ENCODE results near the gene NMNAT2.

The NMNAT2 gene

DNA sequence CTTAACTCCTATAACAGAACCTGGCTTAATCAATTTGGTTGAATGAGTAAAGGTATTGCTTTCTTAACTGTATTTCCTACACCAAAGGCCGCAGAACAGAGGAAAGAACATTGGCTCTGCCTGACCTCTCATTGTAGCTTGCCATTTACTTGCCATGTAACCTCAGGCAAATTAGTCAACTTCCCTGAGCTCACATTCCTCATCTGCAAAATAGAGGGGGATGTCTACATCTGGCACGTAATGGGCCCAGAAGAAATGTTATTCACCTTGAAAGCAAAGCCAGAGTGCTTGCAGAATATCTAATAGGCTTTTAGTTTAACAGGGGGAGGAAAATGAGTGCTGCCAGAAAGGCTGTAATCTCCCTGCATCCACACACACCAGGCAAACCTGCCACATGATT, 187.8 kb downstream of the NMNAT2 start:
- H3K4me3 Mint-ChIP-seq = no peak overlapping the region
- H3K4me1 Mint-ChIP-seq (ENCODE audit: low read depth) = peaks cover 2% of the 10 kb centered on the region
- H3K9me3 Mint-ChIP-seq (ENCODE audit: low read depth) = no peaks in the 10 kb centered on the region
- H3K36me3 Mint-ChIP-seq = no peaks in the 10 kb centered on the region
- no peaks in the 10 kb centered on the region for H3K27me3 Mint-ChIP-seq
- no peak overlapping the region for H3K27ac Mint-ChIP-seq

DNA sequence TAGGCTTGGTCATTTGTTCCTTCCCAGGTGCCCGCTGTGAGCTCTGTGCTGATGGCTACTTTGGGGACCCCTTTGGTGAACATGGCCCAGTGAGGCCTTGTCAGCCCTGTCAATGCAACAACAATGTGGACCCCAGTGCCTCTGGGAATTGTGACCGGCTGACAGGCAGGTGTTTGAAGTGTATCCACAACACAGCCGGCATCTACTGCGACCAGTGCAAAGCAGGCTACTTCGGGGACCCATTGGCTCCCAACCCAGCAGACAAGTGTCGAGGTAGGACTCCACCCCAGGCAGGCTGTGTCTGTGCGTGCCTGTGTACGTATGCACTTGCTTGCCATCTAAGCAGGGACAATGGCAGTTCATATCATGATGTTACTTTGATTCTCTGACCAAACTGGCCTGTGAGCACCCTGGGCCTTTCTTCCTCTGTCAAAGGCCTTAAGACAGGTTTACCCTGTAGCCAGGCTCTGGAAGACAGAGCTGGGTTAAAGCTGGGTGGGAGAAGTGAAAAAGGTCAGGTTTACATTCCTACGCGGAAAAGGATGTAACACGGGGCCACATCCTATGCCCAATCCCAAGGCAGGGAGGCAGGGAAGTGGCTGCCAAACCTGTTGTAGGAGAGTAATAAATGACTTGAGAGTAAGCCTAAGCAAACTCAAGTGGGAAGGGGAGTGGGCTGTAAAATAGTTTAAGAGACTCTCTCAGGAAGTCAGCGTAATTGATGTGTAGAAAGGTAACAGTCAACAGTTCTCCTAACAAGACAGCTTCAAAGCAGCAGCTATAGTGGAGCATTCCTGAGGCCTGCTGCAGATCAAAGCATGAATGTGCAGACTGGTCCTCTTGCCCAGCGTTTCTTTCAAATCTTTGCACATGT, 189.6 kb downstream of the NMNAT2 start:
- no peak overlapping the region for H3K27ac Mint-ChIP-seq
- no peaks in the 10 kb centered on the region for H3K36me3 Mint-ChIP-seq
- H3K4me1 Mint-ChIP-seq (ENCODE audit: low read depth) = peaks cover 2% of the 10 kb centered on the region
- no peak overlapping the region for H3K4me3 Mint-ChIP-seq
- H3K27me3 Mint-ChIP-seq = no peaks in the 10 kb centered on the region
- H3K9me3 Mint-ChIP-seq (ENCODE audit: low read depth) = no peaks in the 10 kb centered on the region

DNA sequence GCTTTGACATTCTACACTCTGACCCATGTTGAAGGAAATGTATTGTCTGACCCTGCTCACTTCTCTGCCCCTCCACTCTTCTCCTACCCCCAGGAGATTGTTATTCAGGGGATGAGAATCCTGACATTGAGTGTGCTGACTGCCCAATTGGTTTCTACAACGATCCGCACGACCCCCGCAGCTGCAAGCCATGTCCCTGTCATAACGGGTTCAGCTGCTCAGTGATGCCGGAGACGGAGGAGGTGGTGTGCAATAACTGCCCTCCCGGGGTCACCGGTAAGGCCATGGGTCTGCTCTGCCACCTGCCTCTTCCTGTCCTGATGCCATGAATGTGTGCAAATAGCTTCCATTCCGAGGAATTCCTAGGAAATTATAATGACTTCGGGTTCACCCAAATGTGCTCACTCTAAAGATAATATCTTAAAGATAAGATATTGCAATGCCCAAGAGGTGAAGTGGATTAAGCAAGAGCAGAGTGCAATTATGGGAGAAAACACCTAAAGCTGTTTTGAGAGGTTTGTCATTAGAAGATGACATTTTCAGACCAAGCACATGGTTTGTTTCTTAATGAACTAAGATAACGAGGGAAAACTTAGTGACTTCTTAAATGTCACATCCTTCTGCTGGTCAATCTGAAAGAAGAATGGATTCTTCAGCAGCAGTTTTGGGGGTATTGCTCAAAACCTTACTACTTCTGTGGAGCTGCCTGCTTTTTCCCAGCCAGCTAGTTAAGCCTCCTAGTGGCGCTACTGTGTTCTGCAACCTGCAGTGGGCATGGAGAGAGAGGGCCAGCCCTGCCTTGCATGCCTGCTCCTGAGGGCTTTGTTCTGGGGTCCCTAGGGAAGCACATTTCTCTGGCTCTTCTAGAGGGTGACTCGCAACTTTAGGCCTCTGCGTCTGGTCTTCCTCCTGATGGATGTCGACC, 190.5 kb downstream of the NMNAT2 start:
- Mint-ChIP-seq H3K9me3 (ENCODE audit: low read depth) (no peaks in the 10 kb centered on the region), H3K36me3 (no peaks in the 10 kb centered on the region), H3K27ac (no peak overlapping the region), H3K4me1 (ENCODE audit: low read depth) (peaks cover 2% of the 10 kb centered on the region), H3K27me3 (no peaks in the 10 kb centered on the region), H3K4me3 (no peak overlapping the region)

DNA sequence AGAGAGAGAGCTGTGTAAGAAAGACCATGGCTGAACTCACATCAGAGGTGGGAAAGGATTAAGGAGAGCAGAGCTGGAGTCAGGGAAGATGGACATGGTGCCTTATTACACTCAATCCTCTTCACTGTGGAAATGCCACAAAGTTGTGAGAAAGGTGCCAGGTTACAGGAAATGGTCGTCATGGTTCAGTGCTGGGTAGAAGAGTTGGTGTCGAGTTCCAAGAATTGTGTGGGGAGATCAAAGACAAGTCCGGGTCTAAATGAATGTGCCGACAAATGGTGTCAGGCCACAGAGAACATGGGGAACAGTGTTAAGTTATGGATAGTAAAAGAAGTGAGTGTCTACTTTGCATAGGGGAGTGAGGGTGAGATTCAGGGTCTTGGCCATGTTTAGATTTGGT, 191.2 kb downstream of the NMNAT2 start:
- Mint-ChIP-seq H3K9me3 (ENCODE audit: low read depth) (no peaks in the 10 kb centered on the region), H3K27me3 (no peaks in the 10 kb centered on the region), H3K36me3 (no peaks in the 10 kb centered on the region), H3K27ac (no peak overlapping the region), H3K4me3 (no peak overlapping the region), H3K4me1 (ENCODE audit: low read depth) (peaks cover 2% of the 10 kb centered on the region)

DNA sequence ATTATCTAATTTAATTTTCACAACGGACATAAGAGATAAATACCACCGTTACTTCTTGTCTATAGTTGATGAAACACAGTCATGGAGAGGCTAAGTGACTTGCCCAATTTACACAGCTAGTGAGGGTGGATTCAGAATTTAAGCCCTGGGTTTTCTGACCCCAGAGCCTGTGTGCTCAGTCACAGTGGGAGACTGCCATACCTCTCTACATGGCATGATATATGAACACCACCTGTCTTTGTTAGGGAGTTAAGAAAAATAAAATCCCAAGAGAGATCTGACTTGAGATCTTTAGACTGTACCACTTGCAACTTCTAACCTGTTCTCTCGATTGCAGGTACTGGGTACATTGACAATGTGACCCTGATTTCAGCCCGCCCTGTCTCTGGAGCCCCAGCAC, 191.8 kb downstream of the NMNAT2 start:
- H3K27ac Mint-ChIP-seq = no peak overlapping the region
- peaks cover 2% of the 10 kb centered on the region for H3K4me1 Mint-ChIP-seq (ENCODE audit: low read depth)

DNA sequence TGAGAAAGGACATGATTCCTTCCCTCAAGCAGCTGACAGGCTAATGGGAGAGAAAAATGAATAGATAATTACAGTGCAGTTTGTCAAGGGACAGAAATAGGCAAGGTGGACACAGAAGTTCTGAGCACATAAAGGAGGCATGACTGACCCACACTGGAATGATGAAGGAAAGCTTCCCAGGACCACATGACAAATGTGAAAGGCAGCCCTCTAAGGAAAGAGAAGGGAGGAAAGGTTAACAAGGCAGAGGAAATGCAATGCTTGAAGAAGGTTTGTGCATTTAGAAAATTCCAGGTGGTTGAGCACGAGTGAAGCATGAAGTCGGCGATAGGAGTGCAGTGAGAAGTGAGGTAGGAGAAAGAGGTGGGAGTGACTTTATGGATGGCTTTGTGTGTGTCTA, 194.7 kb downstream of the NMNAT2 start:
- Mint-ChIP-seq H3K27me3 (no peaks in the 10 kb centered on the region), H3K4me3 (no peak overlapping the region), H3K27ac (no peak overlapping the region), H3K9me3 (ENCODE audit: low read depth) (no peaks in the 10 kb centered on the region), H3K36me3 (no peaks in the 10 kb centered on the region), H3K4me1 (ENCODE audit: low read depth) (peaks cover 22% of the 10 kb centered on the region)

More for the DNA sequence above, 191.8 kb downstream of the NMNAT2 start:
- no peaks in the 10 kb centered on the region for H3K27me3 Mint-ChIP-seq
- no peaks in the 10 kb centered on the region for H3K9me3 Mint-ChIP-seq (ENCODE audit: low read depth)
- no peak overlapping the region for H3K4me3 Mint-ChIP-seq
- no peaks in the 10 kb centered on the region for H3K36me3 Mint-ChIP-seq

DNA sequence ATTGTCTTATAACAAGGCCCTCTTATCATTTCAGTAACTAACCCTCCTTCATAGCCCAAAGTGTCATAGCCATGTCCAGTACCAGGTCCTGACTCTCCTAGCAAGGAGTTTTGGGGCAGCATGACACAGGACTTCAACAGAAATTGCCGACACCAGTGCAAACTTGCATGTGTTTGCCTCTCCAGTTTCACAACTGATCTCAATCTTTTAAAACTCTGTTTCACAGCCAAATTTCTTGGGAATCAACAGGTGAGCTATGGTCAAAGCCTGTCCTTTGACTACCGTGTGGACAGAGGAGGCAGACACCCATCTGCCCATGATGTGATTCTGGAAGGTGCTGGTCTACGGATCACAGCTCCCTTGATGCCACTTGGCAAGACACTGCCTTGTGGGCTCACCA, 195.3 kb downstream of the NMNAT2 start:
- no peaks in the 10 kb centered on the region for H3K36me3 Mint-ChIP-seq
- H3K9me3 Mint-ChIP-seq (ENCODE audit: low read depth) = no peaks in the 10 kb centered on the region

DNA sequence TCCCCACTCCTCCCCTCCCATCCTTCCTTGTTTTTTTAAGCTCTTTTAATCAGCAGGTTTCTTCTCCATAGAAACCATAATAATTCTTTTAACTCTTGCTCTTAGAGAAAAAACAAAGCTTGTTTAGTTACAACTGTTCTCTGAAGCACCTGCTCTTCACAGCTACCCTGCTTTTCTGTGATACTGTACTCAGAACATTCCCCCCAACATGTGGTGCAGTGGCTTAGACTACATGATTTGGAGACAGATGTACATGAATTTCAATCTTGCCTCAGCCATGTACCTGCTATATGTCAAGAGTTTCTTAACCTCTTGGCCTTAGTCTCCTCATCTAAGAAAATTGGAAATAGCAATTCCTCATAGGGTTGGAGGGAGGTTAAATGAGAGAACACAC, 198.6 kb downstream of the NMNAT2 start:
- Mint-ChIP-seq H3K27me3 (no peaks in the 10 kb centered on the region), H3K4me1 (ENCODE audit: low read depth) (peaks cover 31% of the 10 kb centered on the region), H3K36me3 (no peaks in the 10 kb centered on the region), H3K4me3 (peak overlapping the region; percentile 25), H3K27ac (peak overlapping the region; percentile 51), H3K9me3 (ENCODE audit: low read depth) (no peaks in the 10 kb centered on the region)

More for the DNA sequence above, 195.3 kb downstream of the NMNAT2 start:
- H3K4me3 Mint-ChIP-seq = no peak overlapping the region
- no peaks in the 10 kb centered on the region for H3K27me3 Mint-ChIP-seq
- no peak overlapping the region for H3K27ac Mint-ChIP-seq
- H3K4me1 Mint-ChIP-seq (ENCODE audit: low read depth) = peaks cover 27% of the 10 kb centered on the region

DNA sequence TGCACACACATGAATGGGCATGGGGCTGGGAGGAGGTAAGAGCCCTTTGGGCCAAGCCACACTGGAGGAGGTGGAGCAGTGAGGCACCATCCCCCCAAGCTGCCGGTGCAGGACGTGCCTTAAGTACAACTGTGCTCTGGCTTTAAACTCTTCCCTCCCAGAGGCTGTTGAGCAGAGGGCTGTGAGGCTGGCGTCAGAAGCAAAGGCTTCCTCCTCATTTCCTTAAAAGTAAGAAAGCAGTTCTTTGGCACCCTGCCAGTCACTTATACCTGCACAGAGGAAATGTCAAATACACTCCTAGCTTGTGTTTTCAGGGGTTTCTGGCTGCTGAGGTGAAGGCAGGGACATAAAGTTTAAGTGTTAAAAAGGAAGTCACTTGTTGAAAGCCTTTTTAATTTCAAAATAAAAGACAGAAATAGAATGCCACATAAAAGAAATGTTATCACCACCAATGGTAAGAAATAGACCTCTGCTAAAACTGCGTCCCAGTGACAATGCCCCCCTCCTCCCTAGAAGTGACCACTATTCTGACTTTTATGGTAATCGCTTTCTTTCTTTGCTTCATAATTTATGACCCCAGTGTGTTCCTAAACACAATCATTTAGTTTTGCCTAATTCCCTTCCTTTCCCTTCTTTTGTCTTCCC, 199.1 kb downstream of the NMNAT2 start:
- peak overlapping the region; percentile 25 for H3K4me3 Mint-ChIP-seq

DNA sequence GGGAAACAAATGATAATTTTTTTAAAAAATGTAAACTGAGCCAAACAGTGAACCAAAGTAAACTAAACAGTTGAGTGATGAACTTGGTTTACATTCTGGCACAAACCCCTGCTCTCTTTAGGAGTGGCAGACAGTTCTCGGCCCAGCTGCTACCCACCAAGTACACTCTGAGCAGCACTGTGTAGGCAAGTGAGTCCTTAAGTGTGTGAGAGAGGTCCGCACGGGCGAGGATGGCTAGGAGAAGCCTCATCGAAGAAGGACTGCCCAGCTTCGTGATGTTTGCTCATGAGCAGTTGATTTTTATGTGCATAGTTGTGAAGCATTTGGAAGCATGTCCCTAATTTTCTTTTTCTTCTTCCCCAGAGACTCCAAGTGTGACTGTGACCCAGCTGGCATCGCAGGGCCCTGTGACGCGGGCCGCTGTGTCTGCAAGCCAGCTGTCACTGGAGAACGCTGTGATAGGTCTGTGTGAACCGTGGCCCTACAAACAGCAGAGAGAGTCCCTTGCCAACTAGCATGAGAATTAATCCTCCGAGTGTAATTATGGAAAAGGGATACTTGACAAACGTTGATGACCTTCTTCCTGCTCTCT, 200.1 kb downstream of the NMNAT2 start:
- H3K4me3 Mint-ChIP-seq = no peak overlapping the region
- H3K27me3 Mint-ChIP-seq = peaks cover 2% of the 10 kb centered on the region
- H3K9me3 Mint-ChIP-seq (ENCODE audit: low read depth) = no peaks in the 10 kb centered on the region
- H3K36me3 Mint-ChIP-seq = no peaks in the 10 kb centered on the region
- no peak overlapping the region for H3K27ac Mint-ChIP-seq
- peaks cover 31% of the 10 kb centered on the region for H3K4me1 Mint-ChIP-seq (ENCODE audit: low read depth)

More for the DNA sequence above, 199.1 kb downstream of the NMNAT2 start:
- Mint-ChIP-seq H3K27ac (peak overlapping the region; percentile 51), H3K4me1 (ENCODE audit: low read depth) (peaks cover 31% of the 10 kb centered on the region), H3K27me3 (peaks cover 1% of the 10 kb centered on the region), H3K9me3 (ENCODE audit: low read depth) (no peaks in the 10 kb centered on the region), H3K36me3 (no peaks in the 10 kb centered on the region)

DNA sequence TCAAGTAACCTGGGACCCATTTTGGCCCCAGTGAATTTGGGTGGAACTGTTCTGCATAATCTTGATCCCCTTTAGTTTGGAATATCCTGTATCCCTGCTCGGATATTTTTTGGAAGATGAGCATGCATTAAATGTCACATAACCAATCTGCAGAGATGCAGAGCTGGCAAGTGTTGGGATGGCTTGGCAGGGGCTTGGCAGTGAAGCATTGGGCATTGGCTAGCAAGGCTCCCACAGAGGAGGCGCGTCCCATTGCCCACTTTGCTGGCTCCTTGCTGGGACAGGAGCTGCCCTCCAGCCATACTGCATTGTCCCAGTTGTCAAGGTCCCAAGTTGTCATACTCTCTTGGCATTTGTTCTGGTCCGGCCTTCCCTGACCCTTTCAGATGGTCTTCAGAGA, 202.2 kb downstream of the NMNAT2 start:
- H3K4me1 Mint-ChIP-seq (ENCODE audit: low read depth) = peaks cover 31% of the 10 kb centered on the region
- H3K9me3 Mint-ChIP-seq (ENCODE audit: low read depth) = no peaks in the 10 kb centered on the region
- no peaks in the 10 kb centered on the region for H3K36me3 Mint-ChIP-seq
- no peak overlapping the region for H3K4me3 Mint-ChIP-seq
- no peak overlapping the region for H3K27ac Mint-ChIP-seq
- H3K27me3 Mint-ChIP-seq = peaks cover 6% of the 10 kb centered on the region

DNA sequence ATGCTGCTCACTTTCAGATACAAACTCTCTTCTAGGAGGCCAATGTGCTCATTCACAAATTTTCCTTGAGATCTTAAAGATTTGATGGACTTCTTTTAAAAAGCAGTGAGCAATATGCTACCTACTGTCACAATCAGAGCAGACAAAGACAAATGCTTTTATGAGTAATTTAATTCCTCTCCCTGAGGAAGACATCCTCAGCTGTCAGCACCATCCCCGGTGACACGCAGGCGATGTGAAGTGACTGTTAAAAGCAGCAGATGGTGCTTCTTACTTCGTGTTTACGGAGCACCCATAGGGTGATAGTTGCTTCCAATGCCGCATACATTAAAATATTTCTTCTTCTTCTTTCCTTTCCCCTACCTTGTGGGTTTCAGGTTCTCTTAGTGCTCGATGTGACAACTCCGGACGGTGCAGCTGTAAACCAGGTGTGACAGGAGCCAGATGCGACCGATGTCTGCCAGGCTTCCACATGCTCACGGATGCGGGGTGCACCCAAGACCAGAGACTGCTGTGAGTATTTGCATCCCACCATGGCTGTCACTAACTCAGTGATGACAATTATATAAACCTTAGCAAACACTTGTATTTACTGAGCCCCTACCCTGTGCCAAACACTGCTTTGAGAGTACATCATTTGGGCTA, 203.0 kb downstream of the NMNAT2 start:
- Mint-ChIP-seq H3K36me3 (no peaks in the 10 kb centered on the region), H3K4me1 (ENCODE audit: low read depth) (peaks cover 28% of the 10 kb centered on the region), H3K9me3 (ENCODE audit: low read depth) (no peaks in the 10 kb centered on the region)

DNA sequence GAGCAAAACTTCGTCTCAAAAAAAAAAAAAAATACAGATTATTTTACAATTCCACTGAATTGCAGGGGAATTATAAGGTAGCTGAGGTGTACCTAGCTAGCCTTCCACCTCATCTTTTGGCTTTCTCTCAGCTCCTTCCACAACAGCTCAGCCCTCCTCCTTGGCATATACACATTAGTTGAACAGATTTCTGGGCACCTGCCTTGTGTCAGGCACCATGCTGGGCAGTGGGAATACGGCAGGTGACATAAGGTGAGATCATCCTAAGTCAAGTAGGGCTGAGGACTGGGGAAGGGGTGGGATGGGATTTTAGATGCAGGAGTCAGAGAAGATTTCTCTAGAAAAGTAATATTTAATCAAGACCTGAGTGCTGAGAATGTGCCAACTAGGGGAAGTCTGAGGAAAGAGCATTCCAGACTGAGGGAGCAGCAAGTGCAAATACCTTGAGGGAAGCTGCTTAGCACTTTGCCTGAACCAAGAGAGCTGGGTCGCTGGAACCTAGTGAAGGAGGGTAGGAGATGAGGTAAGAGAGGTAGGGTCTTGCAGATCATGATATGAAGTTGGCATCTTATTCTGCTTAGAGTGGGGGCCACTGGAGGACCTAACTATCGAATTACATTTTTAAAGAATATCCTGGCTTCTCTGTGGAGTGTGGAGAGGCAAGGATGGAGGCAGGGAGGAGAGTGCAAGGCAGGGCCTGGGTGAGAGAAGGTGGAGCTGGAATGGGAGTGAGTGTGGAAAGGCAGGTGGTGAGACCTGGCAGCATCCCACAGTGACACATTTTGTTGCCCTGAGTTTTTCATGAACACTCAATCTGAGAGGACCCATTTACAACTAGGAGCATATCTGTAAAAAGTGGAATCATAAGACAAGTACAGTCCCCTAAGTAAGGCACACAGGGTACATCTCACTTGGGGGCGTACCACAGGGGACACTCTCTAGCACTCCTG, 203.9 kb downstream of the NMNAT2 start:
- Mint-ChIP-seq H3K4me1 (ENCODE audit: low read depth) (peaks cover 19% of the 10 kb centered on the region), H3K9me3 (ENCODE audit: low read depth) (no peaks in the 10 kb centered on the region), H3K27ac (no peak overlapping the region), H3K36me3 (no peaks in the 10 kb centered on the region), H3K4me3 (no peak overlapping the region), H3K27me3 (peaks cover 6% of the 10 kb centered on the region)

More for the DNA sequence above, 203.0 kb downstream of the NMNAT2 start:
- Mint-ChIP-seq H3K27ac (no peak overlapping the region), H3K4me3 (no peak overlapping the region), H3K27me3 (peaks cover 6% of the 10 kb centered on the region)
